HepG2 (cell line): ENCODE data around the gene UBTD1. TPM values are rescaled to one million over a fixed set of nuclear protein-coding genes. Genes with fewer than 3 reads are reported as not detected.

Experiments used
- ATAC-seq: fragments of 200-7000 bp; cut with Tn5 transposase; 3 replicates; pipeline ENCODE4 v1.9.1; 2020; ENCODE audit warnings: mild to moderate bottlenecking, moderate library complexity
- BruUV-seq: library from RNA; stranded (reverse); fragments of 400-500 nt; replicated peaks from 2 replicates; lab custom pipeline; 2021; lab: Mats Ljungman, UMichigan
- CTCF ChIA-PET: fragments of 300-600 bp; formaldehyde crosslinking; extraction: SDS; loops from one replicate; lab custom pipeline; 2021; ENCODE audit warnings: low total read pairs, inconsistent platforms, low intra/inter-chr PET ratio; lab: Yijun Ruan, JAX
- POLR2A ChIA-PET: fragments of 350-600 bp; sonication (Branson Sonifier 250); formaldehyde crosslinking; loops from one replicate; lab custom pipeline; 2020; ENCODE audit warnings: antibody characterized with exemption, inconsistent platforms; lab: Yijun Ruan, JAX
- DNase-seq: peaks from one replicate; pipeline ENCODE4 v3.0.0-alpha.2; 2015; ENCODE audit warnings: low spot score
- FAIRE-seq: peaks from 3 replicates; lab custom pipeline; 2011; peaks lifted over from hg19 to GRCh38; lab: Jason Lieb, UNC
- H2AFZ ChIP-seq: one replicate; pipeline ENCODE4 v1.6.1; 2011; ENCODE audit warnings: low read length, inconsistent platforms
- H3K27ac ChIP-seq: fragments of 300-600 bp; 3 replicates; pipeline ENCODE4 v1.8.0; 2011; ENCODE audit warnings: mixed run types, mild to moderate bottlenecking, mixed read lengths, low read length, inconsistent platforms; ENCODE audit not compliant: insufficient read depth; ENCODE audit errors: extremely low read length
- H3K27me3 ChIP-seq, 2 experiments: fragments of 200-600 bp in 1 of 2; 2 replicates in 1 of 2; 3 replicates in 1 of 2; pipeline versions ENCODE4 v1.6.0 to v1.8.0; 2011; ENCODE audit warnings: low read length in 2 of 2, mild to moderate bottlenecking in 2 of 2, moderate library complexity in 2 of 2, inconsistent platforms in 1 of 2; ENCODE audit not compliant: insufficient read depth in 2 of 2, control insufficient read depth in 1 of 2
- H3K36me3 ChIP-seq, 2 experiments: fragments of 200-600 bp in 1 of 2; replicated peaks in 1 of 2; 2 replicates in 1 of 2; 3 replicates in 1 of 2; pipeline versions ENCODE4 v1.5.1 to v1.8.0; 2011; ENCODE audit warnings: low read length in 2 of 2, inconsistent platforms in 1 of 2; ENCODE audit not compliant: insufficient read depth in 2 of 2, control insufficient read depth in 1 of 2
- H3K4me1 ChIP-seq: 2 replicates; pipeline ENCODE4 v1.5.1; 2012; ENCODE audit warnings: low read length, inconsistent platforms; ENCODE audit not compliant: insufficient read depth
- H3K4me2 ChIP-seq: 2 replicates; pipeline ENCODE4 v1.6.0; 2011; ENCODE audit warnings: low read depth, low read length, inconsistent platforms
- H3K4me3 ChIP-seq, 3 experiments: fragments of 200-600 bp in 1 of 3; sonication (generic), shearing (Covaris generic) in 1 of 3; replicated peaks in 1 of 3; 2 replicates each; pipeline ENCODE4 v1.5.1; 2011 to 2016; ENCODE audit warnings: low read length in 3 of 3, inconsistent platforms in 2 of 3, low read depth in 2 of 3, mild to moderate bottlenecking in 2 of 3, control low read depth in 1 of 3, mixed read lengths in 1 of 3; ENCODE audit not compliant: insufficient read depth in 1 of 3
- H3K79me2 ChIP-seq: one replicate; pipeline ENCODE4 v1.6.1; 2011; ENCODE audit warnings: low read length, inconsistent platforms; ENCODE audit not compliant: insufficient read depth
- H3K9ac ChIP-seq: 2 replicates; pipeline ENCODE4 v1.6.0; 2011; ENCODE audit warnings: mild to moderate bottlenecking, low read depth, low read length, inconsistent platforms; ENCODE audit not compliant: insufficient read depth
- H3K9me3 ChIP-seq: 2 replicates; pipeline ENCODE4 v1.5.1; 2012; ENCODE audit warnings: mild to moderate bottlenecking, low read length
- H4K20me1 ChIP-seq: 2 replicates; pipeline ENCODE4 v1.6.0; 2011; ENCODE audit warnings: inconsistent platforms, mild to moderate bottlenecking, low read length, moderate library complexity; ENCODE audit not compliant: insufficient read depth
- ASH2L ChIP-seq: fragments of 300-600, 200-600 bp; sonication (generic); IDR thresholded peaks from 2 replicates; pipeline ENCODE4 v1.7.0; 2017; ENCODE audit warnings: low read depth, mild to moderate bottlenecking, moderate library complexity, mixed read lengths, low read length; ENCODE audit not compliant: insufficient read length
- CREM ChIP-seq, 2 experiments: sonication (generic) in 1 of 2; formaldehyde crosslinking in 1 of 2; IDR thresholded peaks; 2 replicates each; pipeline versions ENCODE4 v1.4.0 to v1.6.1; 2016 to 2020; ENCODE audit warnings: antibody characterized with exemption in 1 of 2, mild to moderate bottlenecking in 1 of 2, missing genetic modification reagents in 1 of 2
- MAF1 ChIP-seq: sonication (generic); formaldehyde crosslinking; IDR thresholded peaks from 2 replicates; pipeline ENCODE4 v1.5.0; 2020; ENCODE audit warnings: missing genetic modification reagents, borderline replicate concordance
- MAZ ChIP-seq, 2 experiments: sonication (generic) in 1 of 2; formaldehyde crosslinking in 1 of 2; IDR thresholded peaks; 2 replicates each; pipeline versions ENCODE4 v1.5.0 to v1.6.1; 2012 to 2020; ENCODE audit warnings: low read depth in 2 of 2, mild to moderate bottlenecking in 2 of 2, borderline replicate concordance in 1 of 2, improper control_type of control experiment in 1 of 2, low read length in 1 of 2, missing genetic modification reagents in 1 of 2, moderate library complexity in 1 of 2
- MIER2 ChIP-seq: IDR thresholded peaks from 2 replicates; pipeline ENCODE4 v1.6.1; 2016; ENCODE audit warnings: missing biosample characterization, missing genetic modification reagents
- NBN ChIP-seq: fragments of 450-650 bp; conservative IDR thresholded peaks from 2 replicates; pipeline ENCODE4 v1.6.1; 2017
- NFKBIZ ChIP-seq: IDR thresholded peaks from 2 replicates; pipeline ENCODE4 v1.6.1; 2018; ENCODE audit warnings: missing genetic modification reagents, missing compliant biosample characterization
- NFYC ChIP-seq: IDR thresholded peaks from 2 replicates; pipeline ENCODE4 v1.6.1; 2016; ENCODE audit warnings: missing genetic modification reagents, missing compliant biosample characterization
- SETDB1 ChIP-seq: sonication (generic); formaldehyde crosslinking; IDR thresholded peaks from 2 replicates; pipeline ENCODE4 v1.5.1; 2020; ENCODE audit warnings: missing genetic modification reagents, mild to moderate bottlenecking, borderline replicate concordance
- TOPORS ChIP-seq: sonication (generic); formaldehyde crosslinking; IDR thresholded peaks from 2 replicates; pipeline ENCODE4 v1.8.0; 2023; ENCODE audit warnings: mild to moderate bottlenecking, missing genetic modification reagents
- ZNF17 ChIP-seq: sonication (generic); formaldehyde crosslinking; IDR thresholded peaks from 2 replicates; pipeline ENCODE4 v1.5.0; 2020; ENCODE audit warnings: mild to moderate bottlenecking, missing genetic modification reagents
- ZNF230 ChIP-seq: sonication (generic); formaldehyde crosslinking; IDR thresholded peaks from 2 replicates; pipeline ENCODE4 v1.4.0; 2020; ENCODE audit warnings: mild to moderate bottlenecking, missing genetic modification reagents
- ZNF432 ChIP-seq: sonication (generic); formaldehyde crosslinking; IDR thresholded peaks from 2 replicates; pipeline ENCODE4 v1.5.0; 2020; ENCODE audit warnings: missing genetic modification reagents, mild to moderate bottlenecking, borderline replicate concordance
- WGBS: methylation state at CpG from one replicate; pipeline ENCODE4 v1.1.6; 2017; ENCODE audit warnings: low lambda C conversion rate; 5-methylcytosine and 5-hydroxymethylcytosine counted together
- in situ Hi-C: cut with HindIII; loops from 2 replicates; pipeline ENCODE4 v1.10.0; 2017; ENCODE audit warnings: low pct_unique_long_range_greater_than_20kb; ENCODE audit not compliant: extremely low pct_ligation_motif_present
- intact Hi-C: fragments of 100-400 bp; cut with micrococcal nuclease; formaldehyde crosslinking; loops from one replicate; pipeline ENCODE4 v1.10.0; 2022; ENCODE audit not compliant: unreplicated experiment
- polyA plus RNA-seq, 8 experiments: library from polyadenylated mRNA; depleted of rRNA in 3 of 8; stranded (reverse) in 7 of 8; unstranded in 1 of 8; fragments of >200 nt; fragmentation: Illumina TruSeq in 4 of 8; extraction: Trizol in 4 of 8; gene quantifications; 2 replicates each; pipeline versions ENCODE4 v1.2.1 to v1.2.3, GENCODE V29; 2011 to 2016; ENCODE audit warnings: low read depth in 4 of 8, missing spikeins in 1 of 8, mixed read lengths in 1 of 8; ENCODE audit not compliant: insufficient read depth in 1 of 8
- total RNA-seq, 5 experiments: library from RNA; depleted of rRNA; stranded (reverse); fragments of >200 nt; fragmentation: Illumina TruSeq; extraction: Trizol; gene quantifications; 2 replicates each; pipeline ENCODE4 v1.2.3, GENCODE V29; 2016; ENCODE audit warnings: low read depth in 1 of 5
- TF ChIP-seq, protein P1 (sequence below): sonication (generic); formaldehyde crosslinking; IDR thresholded peaks from 2 replicates; pipeline ENCODE4 v1.4.0; 2020; ENCODE audit warnings: missing genetic modification reagents
- TF ChIP-seq, protein P2 (sequence below): sonication (generic); formaldehyde crosslinking; IDR thresholded peaks from 2 replicates; pipeline ENCODE4 v1.4.0; 2020; ENCODE audit warnings: mild to moderate bottlenecking, missing genetic modification reagents
- TF ChIP-seq, protein P3 (sequence below): sonication (generic); formaldehyde crosslinking; IDR thresholded peaks from 2 replicates; pipeline ENCODE4 v1.5.0; 2020; ENCODE audit warnings: missing genetic modification reagents
- TF ChIP-seq, protein P4 (sequence below): sonication (generic); formaldehyde crosslinking; IDR thresholded peaks from 2 replicates; pipeline ENCODE4 v1.8.0; 2022; ENCODE audit warnings: mild to moderate bottlenecking, missing genetic modification reagents, moderate library complexity

Gene UBTD1
- total and polyA plus RNA-seq, 2 of the 13 experiments (the other 11 are each of a cell fraction or from before 2014, with no cell fraction given), result 7.9 to 10.0 TPM

DNA sequence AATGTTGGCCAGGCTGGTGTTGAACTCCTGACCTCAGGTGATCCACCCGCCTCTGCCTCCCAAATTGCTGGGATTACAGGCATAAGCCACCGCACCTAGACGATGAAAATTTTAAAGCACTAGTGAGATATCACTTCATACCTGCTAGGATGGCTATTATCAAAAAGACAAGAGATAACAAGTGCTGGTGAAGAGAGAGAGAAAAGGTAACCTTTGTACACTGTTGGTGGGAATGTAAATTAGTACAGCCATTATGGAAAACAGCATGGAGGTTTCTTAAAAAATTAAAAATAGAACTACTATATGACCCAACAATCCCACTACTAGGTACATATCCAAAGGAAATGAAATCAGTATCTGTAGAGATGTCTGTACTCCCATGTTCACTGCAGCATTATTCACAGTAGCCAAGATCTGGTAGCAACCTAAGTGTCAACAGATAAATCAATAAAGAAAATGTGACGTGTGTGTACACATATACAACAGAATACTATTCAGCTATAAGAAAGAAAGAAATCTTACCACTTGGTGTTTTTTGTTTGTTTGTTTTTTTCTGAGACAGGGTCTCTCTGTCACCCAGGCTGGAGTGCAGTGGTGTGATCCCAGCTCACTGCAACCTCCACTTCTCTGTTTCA lies 13.0 kb upstream of the UBTD1 start:
- no peak overlapping the region for H3K4me3 ChIP-seq
- 96% methylated on average over 4 of the region's 4 CpGs for WGBS
- POLR2A ChIA-PET, result no interaction called here
- intact Hi-C loops (no loop called here), in situ Hi-C loops (no loop called here)
- H3K36me3 ChIP-seq, result peaks cover 5 to 37% of the 10 kb centered on the region in 2 experiments
- H3K27ac ChIP-seq, result no peak overlapping the region
- ATAC-seq (no peak), DNase-seq (no peak), FAIRE-seq (no peak)
- H2AFZ ChIP-seq, result no peak overlapping the region
- peaks cover 59% of the 10 kb centered on the region for H3K79me2 ChIP-seq
- H3K4me2 ChIP-seq, result no peak overlapping the region
- H4K20me1 ChIP-seq, result peaks cover 7% of the 10 kb centered on the region; the same call in 1 of the 2 replicates
- H3K9ac ChIP-seq, result no peak overlapping the region
- peaks cover 9% of the 10 kb centered on the region; the same call in 1 of the 2 replicates for H3K4me1 ChIP-seq
- CTCF ChIA-PET, result no interaction called here
- TF ChIP-seq, protein P1, sequence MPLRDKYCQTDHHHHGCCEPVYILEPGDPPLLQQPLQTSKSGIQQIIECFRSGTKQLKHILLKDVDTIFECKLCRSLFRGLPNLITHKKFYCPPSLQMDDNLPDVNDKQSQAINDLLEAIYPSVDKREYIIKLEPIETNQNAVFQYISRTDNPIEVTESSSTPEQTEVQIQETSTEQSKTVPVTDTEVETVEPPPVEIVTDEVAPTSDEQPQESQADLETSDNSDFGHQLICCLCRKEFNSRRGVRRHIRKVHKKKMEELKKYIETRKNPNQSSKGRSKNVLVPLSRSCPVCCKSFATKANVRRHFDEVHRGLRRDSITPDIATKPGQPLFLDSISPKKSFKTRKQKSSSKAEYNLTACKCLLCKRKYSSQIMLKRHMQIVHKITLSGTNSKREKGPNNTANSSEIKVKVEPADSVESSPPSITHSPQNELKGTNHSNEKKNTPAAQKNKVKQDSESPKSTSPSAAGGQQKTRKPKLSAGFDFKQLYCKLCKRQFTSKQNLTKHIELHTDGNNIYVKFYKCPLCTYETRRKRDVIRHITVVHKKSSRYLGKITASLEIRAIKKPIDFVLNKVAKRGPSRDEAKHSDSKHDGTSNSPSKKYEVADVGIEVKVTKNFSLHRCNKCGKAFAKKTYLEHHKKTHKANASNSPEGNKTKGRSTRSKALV (CRISPR knock-in tag), result no peak
- TF ChIP-seq TOPORS (CRISPR knock-in tag) (no peak), ZNF432 (CRISPR knock-in tag) (no peak), ZNF230 (CRISPR knock-in tag) (no peak), MAZ (IDR thresholded peaks at IDR 0.05; ENCODE audit: borderline replicate concordance, low read depth, low read length) (no peak), MAZ (CRISPR knock-in tag; IDR thresholded peaks at IDR 0.05; ENCODE audit: low read depth) (no peak), CREM (IDR thresholded peaks at IDR 0.05) (no peak), CREM (CRISPR knock-in tag; IDR thresholded peaks at IDR 0.05) (no peak), ZNF17 (CRISPR knock-in tag) (no peak), MIER2 (no peak), NFKBIZ (CRISPR knock-in tag) (no peak), MAF1 (CRISPR knock-in tag) (no peak), NFYC (CRISPR knock-in tag) (no peak), ASH2L (no peak), NBN (no peak), SETDB1 (CRISPR knock-in tag) (no peak)
- TF ChIP-seq, protein P2, sequence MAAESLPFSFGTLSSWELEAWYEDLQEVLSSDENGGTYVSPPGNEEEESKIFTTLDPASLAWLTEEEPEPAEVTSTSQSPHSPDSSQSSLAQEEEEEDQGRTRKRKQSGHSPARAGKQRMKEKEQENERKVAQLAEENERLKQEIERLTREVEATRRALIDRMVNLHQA (CRISPR knock-in tag), result no peak
- TF ChIP-seq, protein P3, sequence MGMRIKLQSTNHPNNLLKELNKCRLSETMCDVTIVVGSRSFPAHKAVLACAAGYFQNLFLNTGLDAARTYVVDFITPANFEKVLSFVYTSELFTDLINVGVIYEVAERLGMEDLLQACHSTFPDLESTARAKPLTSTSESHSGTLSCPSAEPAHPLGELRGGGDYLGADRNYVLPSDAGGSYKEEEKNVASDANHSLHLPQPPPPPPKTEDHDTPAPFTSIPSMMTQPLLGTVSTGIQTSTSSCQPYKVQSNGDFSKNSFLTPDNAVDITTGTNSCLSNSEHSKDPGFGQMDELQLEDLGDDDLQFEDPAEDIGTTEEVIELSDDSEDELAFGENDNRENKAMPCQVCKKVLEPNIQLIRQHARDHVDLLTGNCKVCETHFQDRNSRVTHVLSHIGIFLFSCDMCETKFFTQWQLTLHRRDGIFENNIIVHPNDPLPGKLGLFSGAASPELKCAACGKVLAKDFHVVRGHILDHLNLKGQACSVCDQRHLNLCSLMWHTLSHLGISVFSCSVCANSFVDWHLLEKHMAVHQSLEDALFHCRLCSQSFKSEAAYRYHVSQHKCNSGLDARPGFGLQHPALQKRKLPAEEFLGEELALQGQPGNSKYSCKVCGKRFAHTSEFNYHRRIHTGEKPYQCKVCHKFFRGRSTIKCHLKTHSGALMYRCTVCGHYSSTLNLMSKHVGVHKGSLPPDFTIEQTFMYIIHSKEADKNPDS (CRISPR knock-in tag), result no peak
- TF ChIP-seq, protein P4, sequence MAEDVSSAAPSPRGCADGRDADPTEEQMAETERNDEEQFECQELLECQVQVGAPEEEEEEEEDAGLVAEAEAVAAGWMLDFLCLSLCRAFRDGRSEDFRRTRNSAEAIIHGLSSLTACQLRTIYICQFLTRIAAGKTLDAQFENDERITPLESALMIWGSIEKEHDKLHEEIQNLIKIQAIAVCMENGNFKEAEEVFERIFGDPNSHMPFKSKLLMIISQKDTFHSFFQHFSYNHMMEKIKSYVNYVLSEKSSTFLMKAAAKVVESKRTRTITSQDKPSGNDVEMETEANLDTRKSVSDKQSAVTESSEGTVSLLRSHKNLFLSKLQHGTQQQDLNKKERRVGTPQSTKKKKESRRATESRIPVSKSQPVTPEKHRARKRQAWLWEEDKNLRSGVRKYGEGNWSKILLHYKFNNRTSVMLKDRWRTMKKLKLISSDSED (CRISPR knock-in tag), result no peak
- H3K9me3 ChIP-seq, result no peaks in the 10 kb centered on the region
- no peaks in the 10 kb centered on the region for H3K27me3 ChIP-seq
- no TSS peak for BruUV-seq
